Smooth muscle cell (in vitro differentiated cells): Measurements from ENCODE around the gene SMIM36. TPM values are rescaled to one million over a fixed set of nuclear protein-coding genes. Genes with fewer than 3 reads are reported as not detected.

Experiments used
- DNase-seq: peaks from one replicate; lab custom pipeline; 2025; ENCODE audit not compliant: unreplicated experiment; lab: John Stamatoyannopoulos, UW
- H2AFZ ChIP-seq: fragments of 200-600 bp; sonication (generic); 2 replicates; pipeline ENCODE4 v1.6.0; 2016; ENCODE audit warnings: antibody characterized with exemption, low read depth, mild to moderate bottlenecking
- H3F3A ChIP-seq: fragments of 200-600 bp; sonication (generic); 2 replicates; pipeline ENCODE4 v1.6.0; 2017; ENCODE audit warnings: antibody characterized with exemption, low read depth
- H3K27ac ChIP-seq: fragments of 200-600 bp; sonication (generic); 2 replicates; pipeline ENCODE4 v1.5.1; 2016; ENCODE audit warnings: low read depth, mild to moderate bottlenecking
- H3K27me3 ChIP-seq: fragments of 200-600 bp; sonication (generic); 2 replicates; pipeline ENCODE4 v1.6.1; 2016; ENCODE audit warnings: low read depth, mild to moderate bottlenecking
- H3K36me3 ChIP-seq: fragments of 200-600 bp; sonication (generic); 2 replicates; pipeline ENCODE4 v1.5.1; 2016; ENCODE audit warnings: low read depth
- H3K4me1 ChIP-seq: fragments of 200-600 bp; sonication (generic); 2 replicates; pipeline ENCODE4 v1.5.1; 2016; ENCODE audit warnings: low read depth
- H3K4me2 ChIP-seq: fragments of 200-600 bp; sonication (generic); 2 replicates; pipeline ENCODE4 v1.6.0; 2016; ENCODE audit warnings: mild to moderate bottlenecking
- H3K4me3 ChIP-seq: fragments of 200-600 bp; sonication (generic); 2 replicates; pipeline ENCODE4 v1.5.1; 2016; ENCODE audit warnings: mild to moderate bottlenecking
- H3K79me2 ChIP-seq: fragments of 200-600 bp; sonication (generic); 2 replicates; pipeline ENCODE4 v1.6.0; 2016; ENCODE audit warnings: low read depth, mild to moderate bottlenecking
- H3K9ac ChIP-seq: fragments of 200-600 bp; sonication (generic); 2 replicates; pipeline ENCODE4 v1.6.0; 2016; ENCODE audit warnings: low read depth
- H3K9me3 ChIP-seq: fragments of 200-600 bp; sonication (generic); replicated peaks from 2 replicates; pipeline ENCODE4 v1.5.1; 2016; ENCODE audit warnings: low read depth
- H4K20me1 ChIP-seq: fragments of 200-600 bp; sonication (generic); 2 replicates; pipeline ENCODE4 v1.6.0; 2016; ENCODE audit warnings: low read depth
- CTCF ChIP-seq: fragments of 200-600 bp; sonication (generic); IDR thresholded peaks from 2 replicates; pipeline ENCODE4 v1.5.1; 2017; ENCODE audit warnings: borderline replicate concordance, mild to moderate bottlenecking, antibody characterized with exemption; ENCODE audit not compliant: insufficient read depth, poor library complexity, severe bottlenecking
- WGBS: methylation state at CpG from one replicate; pipeline ENCODE4 v1.1.7; 2016; ENCODE audit warnings: low lambda C conversion rate; 5-methylcytosine and 5-hydroxymethylcytosine counted together
- polyA plus RNA-seq: library from polyadenylated mRNA; unstranded; fragments of >200 nt; fragmentation: Nextera tagmentation; extraction: Ambion mirVana; gene quantifications from 2 replicates; pipeline ENCODE4 v1.2.1, GENCODE V29; 2016
- total RNA-seq: library from RNA; depleted of rRNA; stranded (reverse); fragments of >200 nt; gene quantifications from 2 replicates; pipeline ENCODE4 v1.2.3, GENCODE V29; 2014

SMIM36 gene
- total and polyA plus RNA-seq, 2 experiments from 2014 or later, result not detected

GRCh38 chr17:55456307-55457240, 54.7 kb downstream of the SMIM36 start:
- Histone ChIP-seq H3K4me1 (no peaks in the 10 kb centered on the region), H3K9me3 (no peaks in the 10 kb centered on the region), H3K79me2 (no peaks in the 10 kb centered on the region), H3K36me3 (no peaks in the 10 kb centered on the region), H3K27ac (no peak overlapping the region), H3K4me2 (no peak overlapping the region), H4K20me1 (no peaks in the 10 kb centered on the region), H3F3A (peaks cover 8% of the 10 kb centered on the region), H3K9ac (no peak overlapping the region), H3K4me3 (no peak overlapping the region), H3K27me3 (no peaks in the 10 kb centered on the region), H2AFZ (no peak overlapping the region)
- 94% methylated on average over 6 of the region's 6 CpGs for WGBS
- no peak for DNase-seq
- no peak for TF ChIP-seq CTCF

- Histone ChIP-seq H3K9ac (no peak overlapping the region), H3K79me2 (no peaks in the 10 kb centered on the region), H3K9me3 (no peaks in the 10 kb centered on the region), H3K4me3 (no peak overlapping the region), H3K27me3 (no peaks in the 10 kb centered on the region), H3K4me2 (peak overlapping the region; percentile 33), H3K36me3 (no peaks in the 10 kb centered on the region), H4K20me1 (no peaks in the 10 kb centered on the region), H3K4me1 (no peaks in the 10 kb centered on the region), H3K27ac (peak overlapping the region; percentile 33), H3F3A (peaks cover 8% of the 10 kb centered on the region), H2AFZ (no peak overlapping the region)
- TF ChIP-seq CTCF, result no peak
- DNase-seq, result no peak
- 26% methylated on average over 4 of the region's 4 CpGs for WGBS
Measured at GRCh38 chr17:55454906-55455474, 56.3 kb downstream of the SMIM36 start.

DNA sequence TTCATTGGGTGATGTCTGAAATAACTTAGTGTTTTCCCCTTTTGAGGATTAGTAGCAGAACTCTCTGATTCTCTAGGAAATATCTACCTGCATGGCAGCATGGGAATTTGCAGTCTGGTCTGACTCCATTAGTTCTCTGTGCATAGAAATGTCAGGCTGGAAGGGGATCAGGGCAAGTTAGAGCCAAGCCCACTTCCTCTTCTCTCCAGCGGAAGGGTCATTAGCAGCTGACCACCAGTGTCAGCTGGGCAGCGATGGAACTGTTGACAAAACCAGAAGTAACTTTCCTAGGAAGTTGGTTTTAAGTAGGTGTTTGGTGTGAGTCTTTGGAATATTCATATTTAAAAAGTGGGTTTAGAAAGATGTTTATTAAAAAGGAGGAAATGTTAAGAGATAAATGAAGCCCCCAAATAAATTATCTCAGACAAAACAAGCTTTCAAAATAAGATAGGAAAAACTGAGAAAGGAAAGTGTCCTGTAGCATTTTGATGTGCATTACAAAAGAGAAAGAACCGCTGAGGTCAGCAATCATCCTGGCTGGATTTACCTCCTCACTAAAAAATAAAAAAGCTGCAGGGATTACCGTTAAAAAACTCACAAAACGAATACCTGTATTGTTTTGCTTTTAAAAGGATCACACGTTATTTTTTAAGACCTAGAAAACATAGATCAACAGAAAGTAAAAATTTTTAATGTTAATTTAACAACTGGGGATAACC, 57.3 kb downstream of the SMIM36 start:
- no peak for TF ChIP-seq CTCF
- H3K4me1 ChIP-seq, result no peaks in the 10 kb centered on the region

More for the DNA sequence above, 57.3 kb downstream of the SMIM36 start:
- peaks cover 14% of the 10 kb centered on the region for H3F3A ChIP-seq
- WGBS, result 60% methylated on average over 6 of the region's 6 CpGs
- no peak overlapping the region for H2AFZ ChIP-seq
- H3K4me2 ChIP-seq, result peak overlapping the region; percentile 33
- no peaks in the 10 kb centered on the region for H3K27me3 ChIP-seq
- H3K27ac ChIP-seq, result no peak overlapping the region
- no peaks in the 10 kb centered on the region for H3K9me3 ChIP-seq
- no peaks in the 10 kb centered on the region for H3K36me3 ChIP-seq
- no peaks in the 10 kb centered on the region for H3K79me2 ChIP-seq
- no peak overlapping the region for H3K4me3 ChIP-seq
- H4K20me1 ChIP-seq, result no peaks in the 10 kb centered on the region
- no peak for DNase-seq
- no peak overlapping the region for H3K9ac ChIP-seq
